Mesodermal cell (in vitro differentiated cells): ENCODE data around the gene CLCN5. TPM values are rescaled to one million over a fixed set of nuclear protein-coding genes. Genes with fewer than 3 reads are reported as not detected.

Experiments used
- H3K27ac ChIP-seq: 2 replicates; pipeline ENCODE4 v1.7.0; 2013; ENCODE audit warnings: mild to moderate bottlenecking, low read depth, low read length, moderate library complexity; ENCODE audit not compliant: severe bottlenecking
- H3K36me3 ChIP-seq: 2 replicates; pipeline ENCODE4 v1.7.1; 2013; ENCODE audit warnings: mild to moderate bottlenecking, low read length, moderate library complexity; ENCODE audit not compliant: control insufficient read depth, insufficient read depth
- H3K4me1 ChIP-seq: one replicate; pipeline ENCODE4 v1.7.1; 2013; ENCODE audit warnings: mild to moderate bottlenecking, low read length; ENCODE audit not compliant: insufficient read depth, control insufficient read depth, poor library complexity, severe bottlenecking
- H3K4me3 ChIP-seq: 2 replicates; pipeline ENCODE4 v1.7.0; 2013; ENCODE audit warnings: low read length, control low read depth, mild to moderate bottlenecking; ENCODE audit not compliant: insufficient read depth, poor library complexity, severe bottlenecking; ENCODE audit errors: extremely low read depth
- H3K9me3 ChIP-seq: 2 replicates; pipeline ENCODE4 v1.7.1; 2013; ENCODE audit warnings: mild to moderate bottlenecking, low read length, moderate library complexity; ENCODE audit not compliant: control insufficient read depth
- whole genome bisulfite sequencing, 2 experiments: methylation state at CpG; one replicate each; pipeline ENCODE4 v1.1.5; 2013; ENCODE audit warnings: missing lambda C conversion rate in 2 of 2; ENCODE audit not compliant: insufficient coverage in 2 of 2; 5-methylcytosine and 5-hydroxymethylcytosine counted together
- polyA plus RNA-seq, 2 experiments: library from polyadenylated mRNA; stranded (reverse); fragments of 50-300 nt; gene quantifications; one replicate each; pipeline ENCODE4 v1.2.3, GENCODE V29; 2013

Gene CLCN5
- polyA plus RNA-seq (2013, experiment 1 of 2): 20.1 TPM
- 18.8 TPM for polyA plus RNA-seq (2013, experiment 2 of 2)

- Histone ChIP-seq H3K27ac (peak within 1 kb of the TSS; percentile 55), H3K36me3 (peaks cover 21% of the 10 kb centered on the region), H3K4me1 (peaks cover 17% of the 10 kb centered on the region), H3K4me3 (peak within 1 kb of the TSS; percentile 72), H3K9me3 (no peaks in the 10 kb centered on the region)
- WGBS, 2 experiments: 0% methylated on average over 21 to 27 of the region's 83 CpGs
Measured at GRCh38 chrX:49922291-49923241, at the start of gene CLCN5. Gene CLCN5, plus strand, starts transcription at chrX:49922596. Its CDS starts 2,703 bp downstream, at chrX:49925299.

- Histone ChIP-seq H3K9me3 (peaks cover 5% of the 10 kb centered on the region), H3K36me3 (peaks cover 3% of the 10 kb centered on the region), H3K4me1 (no peaks in the 10 kb centered on the region), H3K4me3 (no peak overlapping the region), H3K27ac (no peak overlapping the region)
- WGBS, 2 experiments: no CpG with 5 or more reads among the region's 3 CpGs
Measured at GRCh38 chrX:49876750-49877149, 45.6 kb upstream of the CLCN5 start.

GRCh38 chrX:49877397-49878101, 44.8 kb upstream of the CLCN5 start:
- no peaks in the 10 kb centered on the region for H3K4me1 ChIP-seq
- no peak overlapping the region for H3K27ac ChIP-seq
- 60% methylated on average over 1 of the region's 5 CpGs; no CpG with 5 or more reads in 1 of the 2 experiments for WGBS, 2 experiments
- peaks cover 5% of the 10 kb centered on the region for H3K36me3 ChIP-seq
- H3K9me3 ChIP-seq: peaks cover 5% of the 10 kb centered on the region
- H3K4me3 ChIP-seq: no peak overlapping the region

- H3K36me3 ChIP-seq: peaks cover 8% of the 10 kb centered on the region
- peak overlapping the region; percentile 41 for H3K27ac ChIP-seq
- H3K4me1 ChIP-seq: no peaks in the 10 kb centered on the region
- peak overlapping the region; percentile 43 for H3K4me3 ChIP-seq
- H3K9me3 ChIP-seq: peaks cover 5% of the 10 kb centered on the region
- 45 to 90% methylated on average over 2 to 5 of the region's 28 CpGs for WGBS, 2 experiments
Measured at GRCh38 chrX:49878128-49878833, 44.1 kb upstream of the CLCN5 start.

GRCh38 chrX:49878834-49879655, 43.4 kb upstream of the CLCN5 start, which contains the start of gene USP27X:
Gene USP27X, plus strand, starts transcription at chrX:49879484. Its CDS starts 824 bp downstream, at chrX:49880308.
- 0% methylated on average over 6 to 28 of the region's 60 CpGs for WGBS, 2 experiments
- Histone ChIP-seq H3K4me3 (peak within 1 kb of the TSS; percentile 43), H3K27ac (peak within 1 kb of the TSS; percentile 66), H3K9me3 (peaks cover 5% of the 10 kb centered on the region), H3K36me3 (peaks cover 8% of the 10 kb centered on the region), H3K4me1 (no peaks in the 10 kb centered on the region)

- 0 to 4% methylated on average over 4 to 8 of the region's 55 CpGs for WGBS, 2 experiments
Measured at GRCh38 chrX:49879656-49880277, 42.6 kb upstream of the CLCN5 start.

GRCh38 chrX:49880668-49881067, 41.7 kb upstream of the CLCN5 start:
- Histone ChIP-seq H3K27ac (no peak overlapping the region), H3K36me3 (peaks cover 8% of the 10 kb centered on the region), H3K9me3 (peaks cover 5% of the 10 kb centered on the region), H3K4me3 (peak overlapping the region; percentile 43), H3K4me1 (no peaks in the 10 kb centered on the region)
- 94% methylated on average over 3 of the region's 12 CpGs; no CpG with 5 or more reads in 1 of the 2 experiments for WGBS, 2 experiments

More at GRCh38 chrX:49879656-49880277, 42.6 kb upstream of the CLCN5 start:
- Histone ChIP-seq H3K27ac (peak overlapping the region; percentile 66), H3K9me3 (peaks cover 5% of the 10 kb centered on the region), H3K36me3 (peaks cover 8% of the 10 kb centered on the region), H3K4me3 (peak overlapping the region; percentile 43), H3K4me1 (no peaks in the 10 kb centered on the region)

- no peak overlapping the region for H3K27ac ChIP-seq
- no peaks in the 10 kb centered on the region for H3K4me1 ChIP-seq
- no peak overlapping the region for H3K4me3 ChIP-seq
- 30 to 48% methylated on average over 2 to 3 of the region's 7 CpGs for WGBS, 2 experiments
- peaks cover 5% of the 10 kb centered on the region for H3K9me3 ChIP-seq
- peaks cover 8% of the 10 kb centered on the region for H3K36me3 ChIP-seq
Measured at GRCh38 chrX:49884290-49884862, 38.0 kb upstream of the CLCN5 start.

GRCh38 chrX:49892542-49892941, 29.9 kb upstream of the CLCN5 start:
- 80% methylated on average over 1 of the region's 4 CpGs; no CpG with 5 or more reads in 1 of the 2 experiments for WGBS, 2 experiments

More at GRCh38 chrX:49892542-49892941, 29.9 kb upstream of the CLCN5 start:
- Histone ChIP-seq H3K27ac (no peak overlapping the region), H3K4me1 (no peaks in the 10 kb centered on the region), H3K4me3 (no peak overlapping the region), H3K36me3 (no peaks in the 10 kb centered on the region), H3K9me3 (peaks cover 4% of the 10 kb centered on the region)
